Measurements from ENCODE around the gene F2RL3. TPM values are rescaled to one million over a fixed set of nuclear protein-coding genes. Genes with fewer than 3 reads are reported as not detected.

Gene F2RL3
- total and polyA plus RNA-seq, 3 donors from 2014 or later = 4.4 to 6.9 (median 4.6) TPM

GRCh38 chr19:16867211-16867610 lies 21.6 kb upstream of the F2RL3 start:
- Histone ChIP-seq H3K27me3 (no peaks in the 10 kb centered on the region), H3K4me3 (no peak overlapping the region), H3K9me3 (no peaks in the 10 kb centered on the region), H3K27ac (peak overlapping the region in 1 of 2 donors; percentile 36), H3K36me3 (ENCODE audit: low read depth, missing control alignments) (no peaks in the 10 kb centered on the region), H3K4me1 (peaks cover 19% of the 10 kb centered on the region)
- WGBS, 2 donors = 69 to 70% methylated on average over 7 of the region's 10 CpGs
- intact Hi-C loops (cut with DNase I; ENCODE audit: low total_unique reads) = no loop called here
- peak; percentile 89 for DNase-seq
- TF ChIP-seq CTCF (IDR thresholded peaks at IDR 0.05) = no peak
- TF ChIP-seq POLR2A (IDR thresholded peaks at IDR 0.05) = no peak

GRCh38 chr19:16868423-16869130 lies 20.2 kb upstream of the F2RL3 start:
- no peak overlapping the region for H3K27ac ChIP-seq
- no peak overlapping the region for H3K4me3 ChIP-seq
- TF ChIP-seq POLR2A (IDR thresholded peaks at IDR 0.05) = no peak
- TF ChIP-seq CTCF (IDR thresholded peaks at IDR 0.05) = no peak
- H3K4me1 ChIP-seq = peaks cover 24% of the 10 kb centered on the region
- no peaks in the 10 kb centered on the region for H3K36me3 ChIP-seq (ENCODE audit: low read depth, missing control alignments)
- H3K9me3 ChIP-seq = no peaks in the 10 kb centered on the region
- DNase-seq = no peak
- WGBS, 2 donors = 89 to 94% methylated on average over 16 to 20 of the region's 20 CpGs
- H3K27me3 ChIP-seq = no peaks in the 10 kb centered on the region
- intact Hi-C loops (cut with DNase I; ENCODE audit: low total_unique reads) = no loop called here

- H3K27me3 ChIP-seq = no peaks in the 10 kb centered on the region
- H3K36me3 ChIP-seq (ENCODE audit: low read depth, missing control alignments) = no peaks in the 10 kb centered on the region
These were observed 19.3 kb upstream of the F2RL3 start for GRCh38 chr19:16869331-16869972.

GRCh38 chr19:16871871-16872270 lies 16.9 kb upstream of the F2RL3 start:
- DNase-seq = no peak
- no peaks in the 10 kb centered on the region for H3K27me3 ChIP-seq
- H3K27ac ChIP-seq = peak overlapping the region in 1 of 2 donors; percentile 74
- H3K36me3 ChIP-seq (ENCODE audit: low read depth, missing control alignments) = no peaks in the 10 kb centered on the region
- peaks cover 20% of the 10 kb centered on the region for H3K4me1 ChIP-seq
- 60 to 68% methylated on average over 7 of the region's 7 CpGs for WGBS, 2 donors
- H3K4me3 ChIP-seq = no peak overlapping the region
- TF ChIP-seq POLR2A (IDR thresholded peaks at IDR 0.05) = no peak
- TF ChIP-seq CTCF (IDR thresholded peaks at IDR 0.05) = no peak
- no peaks in the 10 kb centered on the region for H3K9me3 ChIP-seq
- intact Hi-C loops (cut with DNase I; ENCODE audit: low total_unique reads) = no loop called here

More at GRCh38 chr19:16869331-16869972, 19.3 kb upstream of the F2RL3 start:
- TF ChIP-seq POLR2A (IDR thresholded peaks at IDR 0.05) (no peak), CTCF (IDR thresholded peaks at IDR 0.05) (no peak)
- Histone ChIP-seq H3K9me3 (no peaks in the 10 kb centered on the region), H3K4me1 (peaks cover 29% of the 10 kb centered on the region), H3K4me3 (no peak overlapping the region), H3K27ac (no peak overlapping the region)
- intact Hi-C loops (cut with DNase I; ENCODE audit: low total_unique reads) = no loop called here
- 91 to 93% methylated on average over 7 to 27 of the region's 30 CpGs for WGBS, 2 donors
- no peak for DNase-seq
